ENCODE data around the gene RP2.
A peak's percentile ranks its signal among the peaks of the same experiment; 100 is the strongest.

The RP2 gene

GRCh38 chrX:46838486-46838870 is 1.6 kb downstream of the RP2 start:
- Histone ChIP-seq H3K27me3 (ENCODE audit: insufficient read depth, low read depth, severe bottlenecking) (no peaks in the 10 kb centered on the region), H3K27ac (no peak overlapping the region), H3K36me3 (no peaks in the 10 kb centered on the region), H3K9me3 (ENCODE audit: severe bottlenecking) (no peaks in the 10 kb centered on the region), H3K4me3 (ENCODE audit: low read depth, low read length) (peak overlapping the region; percentile 88; the same call in 1 of the 2 replicates)
- no peak for TF ChIP-seq CTCF (IDR thresholded peaks at IDR 0.05; ENCODE audit: low read depth, low read length)
- DNase-seq: no peak

- no peaks in the 10 kb centered on the region for H3K27me3 ChIP-seq (ENCODE audit: insufficient read depth, low read depth, severe bottlenecking)
- H3K4me3 ChIP-seq (ENCODE audit: low read depth, low read length): no peak overlapping the region
- TF ChIP-seq CTCF (IDR thresholded peaks at IDR 0.05; ENCODE audit: low read depth, low read length): no peak
- H3K36me3 ChIP-seq: no peaks in the 10 kb centered on the region
- H3K27ac ChIP-seq: no peak overlapping the region
- no peaks in the 10 kb centered on the region for H3K9me3 ChIP-seq (ENCODE audit: severe bottlenecking)
- no peak for DNase-seq
These were observed 2.2 kb downstream of the RP2 start for GRCh38 chrX:46838974-46839480.

GRCh38 chrX:46840946-46841345 is 4.1 kb downstream of the RP2 start:
- no peak for DNase-seq
- no peaks in the 10 kb centered on the region for H3K9me3 ChIP-seq (ENCODE audit: severe bottlenecking)
- TF ChIP-seq CTCF (IDR thresholded peaks at IDR 0.05; ENCODE audit: low read depth, low read length): no peak
- no peaks in the 10 kb centered on the region for H3K36me3 ChIP-seq
- no peak overlapping the region for H3K4me3 ChIP-seq (ENCODE audit: low read depth, low read length)
- no peaks in the 10 kb centered on the region for H3K27me3 ChIP-seq (ENCODE audit: insufficient read depth, low read depth, severe bottlenecking)
- H3K27ac ChIP-seq: no peak overlapping the region

GRCh38 chrX:46841346-46841745 is 4.5 kb downstream of the RP2 start:
- no peak overlapping the region for H3K27ac ChIP-seq
- H3K36me3 ChIP-seq: no peaks in the 10 kb centered on the region
- H3K4me3 ChIP-seq (ENCODE audit: low read depth, low read length): no peak overlapping the region
- H3K9me3 ChIP-seq (ENCODE audit: severe bottlenecking): no peaks in the 10 kb centered on the region
- no peak for DNase-seq
- TF ChIP-seq CTCF (IDR thresholded peaks at IDR 0.05; ENCODE audit: low read depth, low read length): no peak
- no peaks in the 10 kb centered on the region for H3K27me3 ChIP-seq (ENCODE audit: insufficient read depth, low read depth, severe bottlenecking)

- Histone ChIP-seq H3K4me3 (ENCODE audit: low read depth, low read length) (no peak overlapping the region), H3K9me3 (ENCODE audit: severe bottlenecking) (no peaks in the 10 kb centered on the region), H3K27me3 (ENCODE audit: insufficient read depth, low read depth, severe bottlenecking) (no peaks in the 10 kb centered on the region), H3K36me3 (no peaks in the 10 kb centered on the region), H3K27ac (no peak overlapping the region)
- no peak for DNase-seq
- no peak for TF ChIP-seq CTCF (IDR thresholded peaks at IDR 0.05; ENCODE audit: low read depth, low read length)
These were observed 8.1 kb downstream of the RP2 start for GRCh38 chrX:46844913-46845312.

- peak overlapping the region; percentile 39 for H3K27ac ChIP-seq
- peaks cover 4% of the 10 kb centered on the region; the same call in 1 of the 2 replicates for H3K36me3 ChIP-seq
- DNase-seq: peak; percentile 44
- H3K4me3 ChIP-seq (ENCODE audit: low read depth, low read length): no peak overlapping the region
- H3K9me3 ChIP-seq (ENCODE audit: severe bottlenecking): no peaks in the 10 kb centered on the region
- no peak for TF ChIP-seq CTCF (IDR thresholded peaks at IDR 0.05; ENCODE audit: low read depth, low read length)
- H3K27me3 ChIP-seq (ENCODE audit: insufficient read depth, low read depth, severe bottlenecking): peaks cover 7% of the 10 kb centered on the region
These were observed 13.1 kb downstream of the RP2 start for GRCh38 chrX:46849933-46850332.

Data from WERI-Rb-1 (cell line).